ENCODE data around the gene BAZ1B. TPM values are rescaled to one million over a fixed set of nuclear protein-coding genes. Genes with fewer than 3 reads are reported as not detected.

Gene BAZ1B
- total and polyA plus RNA-seq, 9 of the 15 experiments (the other 6 are each of a cell fraction or from before 2014, with no cell fraction given): 15.0 to 134 (median 79.5) TPM

GRCh38 chr7:73519867-73520672, 2.0 kb downstream of the BAZ1B start (continued):
- TF ChIP-seq, protein P1, sequence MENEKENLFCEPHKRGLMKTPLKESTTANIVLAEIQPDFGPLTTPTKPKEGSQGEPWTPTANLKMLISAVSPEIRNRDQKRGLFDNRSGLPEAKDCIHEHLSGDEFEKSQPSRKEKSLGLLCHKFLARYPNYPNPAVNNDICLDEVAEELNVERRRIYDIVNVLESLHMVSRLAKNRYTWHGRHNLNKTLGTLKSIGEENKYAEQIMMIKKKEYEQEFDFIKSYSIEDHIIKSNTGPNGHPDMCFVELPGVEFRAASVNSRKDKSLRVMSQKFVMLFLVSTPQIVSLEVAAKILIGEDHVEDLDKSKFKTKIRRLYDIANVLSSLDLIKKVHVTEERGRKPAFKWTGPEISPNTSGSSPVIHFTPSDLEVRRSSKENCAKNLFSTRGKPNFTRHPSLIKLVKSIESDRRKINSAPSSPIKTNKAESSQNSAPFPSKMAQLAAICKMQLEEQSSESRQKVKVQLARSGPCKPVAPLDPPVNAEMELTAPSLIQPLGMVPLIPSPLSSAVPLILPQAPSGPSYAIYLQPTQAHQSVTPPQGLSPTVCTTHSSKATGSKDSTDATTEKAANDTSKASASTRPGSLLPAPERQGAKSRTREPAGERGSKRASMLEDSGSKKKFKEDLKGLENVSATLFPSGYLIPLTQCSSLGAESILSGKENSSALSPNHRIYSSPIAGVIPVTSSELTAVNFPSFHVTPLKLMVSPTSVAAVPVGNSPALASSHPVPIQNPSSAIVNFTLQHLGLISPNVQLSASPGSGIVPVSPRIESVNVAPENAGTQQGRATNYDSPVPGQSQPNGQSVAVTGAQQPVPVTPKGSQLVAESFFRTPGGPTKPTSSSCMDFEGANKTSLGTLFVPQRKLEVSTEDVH (IDR thresholded peaks at IDR 0.05; ENCODE audit: low read depth, partially characterized antibody): no peak
- TF ChIP-seq ZC3H8 (IDR thresholded peaks at IDR 0.05) (no peak), RBFOX2 (IDR thresholded peaks at IDR 0.05; ENCODE audit: low read depth, low read length) (peak; percentile 49; the same call in 1 of the 2 replicates), SMAD4 (CRISPR knock-in tag; conservative IDR thresholded peaks at IDR 0.05) (0 out of 2 replicates have a peak, but pooled peaks have one; percentile 32), PTBP1 (IDR thresholded peaks at IDR 0.05; ENCODE audit: low read depth, low read length) (no peak), ZNF766 (CRISPR knock-in tag; conservative IDR thresholded peaks at IDR 0.05) (0 out of 2 replicates have a peak, but pooled peaks have one; percentile 8), SAP30 (IDR thresholded peaks at IDR 0.05; ENCODE audit: borderline replicate concordance, insufficient read depth, low read depth, low read length, poor library complexity, severe bottlenecking) (peak; percentile 11), EP400 (IDR thresholded peaks at IDR 0.05) (peak; percentile 15; the same call in 1 of the 2 replicates), KLF1 (tag; IDR thresholded peaks at IDR 0.05) (no peak), ZKSCAN8 (CRISPR knock-in tag; IDR thresholded peaks at IDR 0.05) (no peak), SAFB2 (IDR thresholded peaks at IDR 0.05; ENCODE audit: borderline replicate concordance, low read depth, low read length, severe bottlenecking) (no peak)
- TF ChIP-seq, protein P2, sequence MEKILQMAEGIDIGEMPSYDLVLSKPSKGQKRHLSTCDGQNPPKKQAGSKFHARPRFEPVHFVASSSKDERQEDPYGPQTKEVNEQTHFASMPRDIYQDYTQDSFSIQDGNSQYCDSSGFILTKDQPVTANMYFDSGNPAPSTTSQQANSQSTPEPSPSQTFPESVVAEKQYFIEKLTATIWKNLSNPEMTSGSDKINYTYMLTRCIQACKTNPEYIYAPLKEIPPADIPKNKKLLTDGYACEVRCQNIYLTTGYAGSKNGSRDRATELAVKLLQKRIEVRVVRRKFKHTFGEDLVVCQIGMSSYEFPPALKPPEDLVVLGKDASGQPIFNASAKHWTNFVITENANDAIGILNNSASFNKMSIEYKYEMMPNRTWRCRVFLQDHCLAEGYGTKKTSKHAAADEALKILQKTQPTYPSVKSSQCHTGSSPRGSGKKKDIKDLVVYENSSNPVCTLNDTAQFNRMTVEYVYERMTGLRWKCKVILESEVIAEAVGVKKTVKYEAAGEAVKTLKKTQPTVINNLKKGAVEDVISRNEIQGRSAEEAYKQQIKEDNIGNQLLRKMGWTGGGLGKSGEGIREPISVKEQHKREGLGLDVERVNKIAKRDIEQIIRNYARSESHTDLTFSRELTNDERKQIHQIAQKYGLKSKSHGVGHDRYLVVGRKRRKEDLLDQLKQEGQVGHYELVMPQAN (IDR thresholded peaks at IDR 0.05; ENCODE audit: borderline replicate concordance): 0 out of 2 replicates have a peak, but pooled peaks have one; percentile 20
- TF ChIP-seq, protein P3, sequence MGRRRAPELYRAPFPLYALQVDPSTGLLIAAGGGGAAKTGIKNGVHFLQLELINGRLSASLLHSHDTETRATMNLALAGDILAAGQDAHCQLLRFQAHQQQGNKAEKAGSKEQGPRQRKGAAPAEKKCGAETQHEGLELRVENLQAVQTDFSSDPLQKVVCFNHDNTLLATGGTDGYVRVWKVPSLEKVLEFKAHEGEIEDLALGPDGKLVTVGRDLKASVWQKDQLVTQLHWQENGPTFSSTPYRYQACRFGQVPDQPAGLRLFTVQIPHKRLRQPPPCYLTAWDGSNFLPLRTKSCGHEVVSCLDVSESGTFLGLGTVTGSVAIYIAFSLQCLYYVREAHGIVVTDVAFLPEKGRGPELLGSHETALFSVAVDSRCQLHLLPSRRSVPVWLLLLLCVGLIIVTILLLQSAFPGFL (CRISPR knock-in tag; IDR thresholded peaks at IDR 0.05): 0 out of 2 replicates have a peak, but pooled peaks have one; percentile 61
- TF ChIP-seq, protein P4, sequence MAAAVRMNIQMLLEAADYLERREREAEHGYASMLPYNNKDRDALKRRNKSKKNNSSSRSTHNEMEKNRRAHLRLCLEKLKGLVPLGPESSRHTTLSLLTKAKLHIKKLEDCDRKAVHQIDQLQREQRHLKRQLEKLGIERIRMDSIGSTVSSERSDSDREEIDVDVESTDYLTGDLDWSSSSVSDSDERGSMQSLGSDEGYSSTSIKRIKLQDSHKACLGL (CRISPR knock-in tag; IDR thresholded peaks at IDR 0.05; ENCODE audit: borderline replicate concordance, poor library complexity, severe bottlenecking): no peak
- TF ChIP-seq, protein P5, sequence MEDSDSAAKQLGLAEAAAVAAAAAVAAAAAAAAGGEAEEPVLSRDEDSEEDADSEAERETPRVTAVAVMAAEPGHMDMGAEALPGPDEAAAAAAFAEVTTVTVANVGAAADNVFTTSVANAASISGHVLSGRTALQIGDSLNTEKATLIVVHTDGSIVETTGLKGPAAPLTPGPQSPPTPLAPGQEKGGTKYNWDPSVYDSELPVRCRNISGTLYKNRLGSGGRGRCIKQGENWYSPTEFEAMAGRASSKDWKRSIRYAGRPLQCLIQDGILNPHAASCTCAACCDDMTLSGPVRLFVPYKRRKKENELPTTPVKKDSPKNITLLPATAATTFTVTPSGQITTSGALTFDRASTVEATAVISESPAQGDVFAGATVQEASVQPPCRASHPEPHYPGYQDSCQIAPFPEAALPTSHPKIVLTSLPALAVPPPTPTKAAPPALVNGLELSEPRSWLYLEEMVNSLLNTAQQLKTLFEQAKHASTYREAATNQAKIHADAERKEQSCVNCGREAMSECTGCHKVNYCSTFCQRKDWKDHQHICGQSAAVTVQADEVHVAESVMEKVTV (CRISPR knock-in tag; IDR thresholded peaks at IDR 0.05): no peak
